Choroid plexus epithelial cell (primary cell): ENCODE results near the gene HIVEP3.

Experiments used
- DNase-seq: peaks from one replicate; pipeline ENCODE4 v3.0.0-alpha.2; 2010; ENCODE audit warnings: low read depth
- H3K4me3 ChIP-seq: 2 replicates; pipeline ENCODE4 v1.5.1; 2011; ENCODE audit warnings: low read depth, mild to moderate bottlenecking, control low read depth, low read length, moderate library complexity
- TF ChIP-seq, protein P1 (sequence below): conservative IDR thresholded peaks from 2 replicates; pipeline ENCODE4 v1.5.1; 2011; ENCODE audit warnings: low read depth, mild to moderate bottlenecking, control low read depth, inconsistent platforms, low read length, moderate library complexity

HIVEP3 gene

DNA sequence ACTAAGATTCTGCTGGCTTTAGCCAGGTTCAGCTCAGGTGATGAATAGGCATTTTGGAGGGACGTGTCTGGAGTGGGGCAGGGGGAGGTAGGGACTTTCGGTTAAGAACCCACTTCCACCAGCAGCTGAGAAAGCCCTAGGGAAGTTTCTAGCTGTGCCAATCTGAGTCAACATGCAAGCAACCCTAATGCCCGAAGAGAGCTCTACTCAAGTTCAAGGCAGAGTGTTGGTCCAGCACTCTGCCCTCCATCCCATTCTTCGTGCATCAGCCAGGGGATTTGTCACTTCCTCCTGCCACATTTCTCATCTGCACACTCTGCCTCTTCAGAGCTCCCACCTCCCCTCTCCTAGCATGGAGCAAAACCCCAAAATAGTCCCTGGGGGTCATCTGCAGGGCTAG, 208.8 kb downstream of the HIVEP3 start:
- no peak overlapping the region for H3K4me3 ChIP-seq
- DNase-seq, result no peak
- TF ChIP-seq, protein P1, sequence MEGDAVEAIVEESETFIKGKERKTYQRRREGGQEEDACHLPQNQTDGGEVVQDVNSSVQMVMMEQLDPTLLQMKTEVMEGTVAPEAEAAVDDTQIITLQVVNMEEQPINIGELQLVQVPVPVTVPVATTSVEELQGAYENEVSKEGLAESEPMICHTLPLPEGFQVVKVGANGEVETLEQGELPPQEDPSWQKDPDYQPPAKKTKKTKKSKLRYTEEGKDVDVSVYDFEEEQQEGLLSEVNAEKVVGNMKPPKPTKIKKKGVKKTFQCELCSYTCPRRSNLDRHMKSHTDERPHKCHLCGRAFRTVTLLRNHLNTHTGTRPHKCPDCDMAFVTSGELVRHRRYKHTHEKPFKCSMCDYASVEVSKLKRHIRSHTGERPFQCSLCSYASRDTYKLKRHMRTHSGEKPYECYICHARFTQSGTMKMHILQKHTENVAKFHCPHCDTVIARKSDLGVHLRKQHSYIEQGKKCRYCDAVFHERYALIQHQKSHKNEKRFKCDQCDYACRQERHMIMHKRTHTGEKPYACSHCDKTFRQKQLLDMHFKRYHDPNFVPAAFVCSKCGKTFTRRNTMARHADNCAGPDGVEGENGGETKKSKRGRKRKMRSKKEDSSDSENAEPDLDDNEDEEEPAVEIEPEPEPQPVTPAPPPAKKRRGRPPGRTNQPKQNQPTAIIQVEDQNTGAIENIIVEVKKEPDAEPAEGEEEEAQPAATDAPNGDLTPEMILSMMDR, result no peak

DNA sequence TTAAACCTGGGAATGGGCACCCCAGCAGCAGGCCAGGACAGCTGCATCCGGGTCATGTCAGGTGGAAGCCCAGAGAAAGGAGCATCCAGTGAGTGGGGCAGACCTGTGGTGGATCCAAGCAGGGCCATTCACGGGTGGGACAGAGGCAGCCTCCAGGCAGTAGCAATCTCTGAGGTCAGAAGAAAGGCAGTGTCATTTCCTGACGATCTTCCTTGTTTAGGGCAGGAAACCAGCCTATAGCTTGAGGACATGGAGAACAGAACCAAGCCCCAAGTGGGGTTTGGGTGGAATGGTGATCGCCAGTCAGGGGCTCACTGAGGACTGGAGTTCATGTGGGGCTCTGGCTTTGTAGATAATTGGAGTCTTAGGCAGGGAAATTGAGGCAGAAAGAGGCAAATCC, 209.4 kb downstream of the HIVEP3 start:
- TF ChIP-seq, protein P1, result no peak
- H3K4me3 ChIP-seq, result no peak overlapping the region
- DNase-seq, result no peak

DNA sequence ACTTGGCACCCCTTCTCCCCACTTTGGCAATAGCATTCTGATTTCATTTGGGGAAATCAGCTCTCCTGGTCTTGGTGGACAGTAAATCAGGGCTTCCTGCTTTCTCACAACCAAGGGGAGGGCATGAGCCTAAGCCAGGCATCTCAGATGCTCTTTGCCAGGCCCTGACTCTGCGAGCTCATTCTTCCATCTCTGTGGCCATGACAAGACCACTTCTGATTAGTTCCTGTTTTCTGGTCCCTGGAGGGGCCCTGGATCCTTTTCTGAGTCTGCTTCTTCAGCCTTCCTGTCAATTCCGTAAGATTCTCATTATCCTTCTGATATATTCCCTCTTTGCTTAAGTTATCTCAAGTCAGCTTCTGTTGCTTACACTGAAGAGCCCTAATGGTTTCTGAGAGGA, 210.4 kb downstream of the HIVEP3 start:
- DNase-seq, result no peak
- no peak overlapping the region for H3K4me3 ChIP-seq
- TF ChIP-seq, protein P1, result no peak

DNA sequence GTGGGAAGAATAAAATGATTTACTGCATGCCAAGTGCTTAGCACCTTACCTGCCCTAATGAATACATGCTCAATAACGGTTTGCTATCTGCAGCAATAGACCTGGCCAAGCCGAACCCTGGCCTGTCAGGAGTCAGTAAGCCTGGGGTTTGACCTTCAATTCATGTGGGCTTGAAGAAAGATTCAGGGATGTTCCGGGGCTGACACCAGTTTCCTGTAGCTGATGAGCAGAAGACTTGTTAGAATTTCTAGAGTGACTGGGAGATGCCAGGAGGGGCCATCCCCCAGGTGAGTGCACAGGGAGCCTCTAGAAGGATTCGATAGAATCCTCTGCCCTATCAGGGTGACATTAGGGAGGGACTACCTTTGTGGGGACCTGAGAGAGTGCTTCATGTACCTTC, 210.9 kb downstream of the HIVEP3 start:
- TF ChIP-seq, protein P1, result no peak
- H3K4me3 ChIP-seq, result no peak overlapping the region
- no peak for DNase-seq

DNA sequence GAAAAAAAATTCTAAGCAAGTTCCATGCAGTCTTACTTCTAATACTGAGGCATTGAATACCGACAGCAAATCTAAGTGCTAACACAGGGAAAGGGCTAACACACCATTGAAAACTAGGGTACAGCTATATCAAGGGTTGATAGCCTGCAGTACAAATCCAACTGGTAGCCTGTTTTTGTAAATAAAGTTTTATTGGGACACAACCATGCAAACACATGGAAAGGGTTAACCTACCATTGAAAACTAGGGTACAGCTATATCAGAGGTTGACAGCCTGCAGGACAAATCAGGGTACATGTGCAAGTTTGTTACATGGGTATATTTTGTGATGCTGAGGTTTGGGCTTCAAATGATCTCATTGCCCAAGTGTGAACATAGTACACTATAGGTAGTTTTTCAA, 212.9 kb downstream of the HIVEP3 start:
- DNase-seq, result no peak
- TF ChIP-seq, protein P1, result no peak

DNA sequence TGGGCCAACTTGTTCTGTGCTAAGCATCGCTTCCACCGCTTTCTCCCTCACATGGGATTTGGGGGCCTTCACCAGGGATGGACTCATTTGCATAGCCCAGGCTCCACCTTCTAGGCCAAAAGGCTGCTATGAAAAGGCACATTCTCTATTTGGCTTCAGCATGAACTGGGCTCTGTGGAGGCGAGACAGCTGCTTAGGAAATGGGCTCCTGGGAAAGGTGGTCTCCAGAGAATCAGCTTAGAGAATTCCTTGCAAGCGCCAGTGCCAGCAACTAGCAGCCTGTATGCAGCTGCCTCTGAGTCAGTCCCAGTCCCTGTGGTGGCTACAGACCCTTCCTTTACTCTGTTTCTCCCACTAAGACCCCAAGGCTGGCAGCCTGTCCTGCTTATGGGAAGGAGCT, 214.5 kb downstream of the HIVEP3 start:
- no peak overlapping the region for H3K4me3 ChIP-seq
- TF ChIP-seq, protein P1, result no peak
- no peak for DNase-seq

More for the DNA sequence above, 212.9 kb downstream of the HIVEP3 start:
- no peak overlapping the region for H3K4me3 ChIP-seq

DNA sequence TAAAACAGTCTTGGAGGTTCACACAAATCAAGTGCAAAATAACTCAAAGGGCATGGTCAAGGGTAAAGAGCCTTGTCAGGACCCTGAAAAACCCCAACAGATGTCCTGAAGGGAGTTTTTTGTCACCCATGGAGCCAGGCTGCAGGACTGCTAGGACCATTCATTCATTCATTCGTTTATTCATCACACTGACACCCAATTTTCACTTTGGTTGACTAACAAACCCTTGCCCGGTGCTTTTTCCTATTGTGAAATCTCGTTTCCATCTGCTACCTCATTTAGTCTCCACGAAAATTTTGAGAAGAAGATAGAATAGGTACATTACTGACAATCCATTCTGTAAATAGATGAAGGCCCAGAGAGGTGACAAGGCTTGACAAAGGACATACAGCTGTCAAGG, 216.0 kb downstream of the HIVEP3 start:
- H3K4me3 ChIP-seq, result no peak overlapping the region
- TF ChIP-seq, protein P1, result no peak
- no peak for DNase-seq
